ENCODE measurements around the gene PRPSAP1. TPM values are rescaled to one million over a fixed set of nuclear protein-coding genes. Genes with fewer than 3 reads are reported as not detected.

PRPSAP1 gene
- total RNA-seq, 3 donors from 2014 or later: 45.3 to 63.0 (median 61.4) TPM

- H3K4me3 ChIP-seq: no peak overlapping the region
- intact Hi-C loops (cut with DNase I, micrococcal nuclease): no loop called here
Observed at GRCh38 chr17:76262732-76263344, 90.9 kb downstream of the PRPSAP1 start.

DNA sequence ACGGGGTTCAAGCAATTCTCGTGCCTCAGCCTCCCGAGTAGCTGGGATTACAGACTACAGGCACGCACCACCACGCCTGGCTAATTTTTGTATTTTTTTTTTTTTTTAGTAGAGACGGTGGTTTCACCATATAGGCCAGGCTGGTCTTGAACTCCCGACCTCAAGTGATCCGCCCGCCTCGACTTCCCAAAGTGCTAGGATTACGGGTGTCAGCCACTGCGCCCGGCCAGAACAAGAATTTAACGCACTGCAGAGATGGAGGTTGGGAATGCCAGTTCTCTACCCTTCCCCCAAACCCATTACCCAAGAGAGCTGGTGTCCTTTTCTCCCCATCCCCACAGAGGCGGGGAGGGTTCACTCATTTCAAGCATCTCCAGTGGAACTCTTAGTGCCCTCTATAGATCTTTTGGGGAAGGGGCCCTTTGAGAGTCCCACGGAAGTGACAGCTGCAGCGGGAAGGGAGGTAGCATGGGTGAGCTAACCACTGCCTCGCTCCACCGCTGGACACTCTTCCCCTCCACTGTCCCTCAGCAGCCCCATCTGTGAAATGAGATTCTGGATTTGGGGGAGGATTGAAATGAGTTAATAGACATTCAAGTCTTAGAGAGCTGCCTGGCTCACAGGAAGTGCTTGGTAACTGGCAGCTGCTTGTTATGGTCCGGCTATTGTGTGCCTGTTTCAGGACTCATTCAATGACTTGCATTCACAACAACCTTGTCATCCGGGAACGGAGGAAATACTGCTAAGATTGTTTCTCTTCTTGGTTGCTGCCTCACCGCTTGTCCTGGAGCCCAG lies 92.1 kb downstream of the PRPSAP1 start:
- Histone ChIP-seq H3K9me3 (no peaks in the 10 kb centered on the region), H3K4me3 (no peak overlapping the region), H3K36me3 (ENCODE audit: low read depth) (no peaks in the 10 kb centered on the region), H3K4me1 (ENCODE audit: low read depth) (peaks cover 62% of the 10 kb centered on the region)
- TF ChIP-seq, protein P1, sequence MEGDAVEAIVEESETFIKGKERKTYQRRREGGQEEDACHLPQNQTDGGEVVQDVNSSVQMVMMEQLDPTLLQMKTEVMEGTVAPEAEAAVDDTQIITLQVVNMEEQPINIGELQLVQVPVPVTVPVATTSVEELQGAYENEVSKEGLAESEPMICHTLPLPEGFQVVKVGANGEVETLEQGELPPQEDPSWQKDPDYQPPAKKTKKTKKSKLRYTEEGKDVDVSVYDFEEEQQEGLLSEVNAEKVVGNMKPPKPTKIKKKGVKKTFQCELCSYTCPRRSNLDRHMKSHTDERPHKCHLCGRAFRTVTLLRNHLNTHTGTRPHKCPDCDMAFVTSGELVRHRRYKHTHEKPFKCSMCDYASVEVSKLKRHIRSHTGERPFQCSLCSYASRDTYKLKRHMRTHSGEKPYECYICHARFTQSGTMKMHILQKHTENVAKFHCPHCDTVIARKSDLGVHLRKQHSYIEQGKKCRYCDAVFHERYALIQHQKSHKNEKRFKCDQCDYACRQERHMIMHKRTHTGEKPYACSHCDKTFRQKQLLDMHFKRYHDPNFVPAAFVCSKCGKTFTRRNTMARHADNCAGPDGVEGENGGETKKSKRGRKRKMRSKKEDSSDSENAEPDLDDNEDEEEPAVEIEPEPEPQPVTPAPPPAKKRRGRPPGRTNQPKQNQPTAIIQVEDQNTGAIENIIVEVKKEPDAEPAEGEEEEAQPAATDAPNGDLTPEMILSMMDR (IDR thresholded peaks at IDR 0.05): no peak
- intact Hi-C loops (cut with DNase I, micrococcal nuclease): no loop called here
- DNase-seq (peak in 2 of 3 donors; percentile 47 to 52), ATAC-seq (no peak)

More at GRCh38 chr17:76262732-76263344, 90.9 kb downstream of the PRPSAP1 start:
- TF ChIP-seq, protein P1 (IDR thresholded peaks at IDR 0.05): no peak
- ATAC-seq: peak; percentile 51
- peak; percentile 83 to 88 (median 85) for DNase-seq
- H3K9me3 ChIP-seq: no peaks in the 10 kb centered on the region
- H3K36me3 ChIP-seq (ENCODE audit: low read depth): no peaks in the 10 kb centered on the region
- peaks cover 75% of the 10 kb centered on the region for H3K4me1 ChIP-seq (ENCODE audit: low read depth)

DNA sequence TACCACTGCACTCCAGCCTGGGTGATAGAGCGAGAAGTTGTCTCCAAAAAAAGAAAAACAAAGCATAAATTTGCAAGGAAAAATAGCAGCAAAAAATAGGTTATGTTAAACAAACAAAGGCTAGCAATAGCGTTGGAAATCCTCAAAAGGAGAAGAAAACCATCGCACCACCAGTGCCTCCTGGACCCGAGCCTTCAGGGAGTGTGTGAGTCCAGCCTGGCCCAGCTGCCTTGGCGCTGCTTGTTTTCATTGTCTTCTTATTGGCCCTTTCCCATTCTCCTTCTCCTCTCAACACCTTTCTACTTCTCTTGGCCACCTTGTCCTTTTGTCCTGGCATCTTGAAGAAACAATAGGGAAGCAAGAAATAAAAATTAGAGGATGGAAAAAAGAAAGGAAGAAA lies 93.0 kb downstream of the PRPSAP1 start:
- TF ChIP-seq, protein P1 (IDR thresholded peaks at IDR 0.05): no peak
- Histone ChIP-seq H3K4me1 (ENCODE audit: low read depth) (peaks cover 62% of the 10 kb centered on the region), H3K4me3 (no peak overlapping the region), H3K9me3 (no peaks in the 10 kb centered on the region), H3K36me3 (ENCODE audit: low read depth) (no peaks in the 10 kb centered on the region)
- intact Hi-C loops (cut with DNase I, micrococcal nuclease): no loop called here
- ATAC-seq (no peak), DNase-seq (peak in 2 of 3 donors; percentile 27 to 42)

- TF ChIP-seq, protein P1 (IDR thresholded peaks at IDR 0.05): no peak
- Histone ChIP-seq H3K4me3 (no peak overlapping the region), H3K4me1 (ENCODE audit: low read depth) (peaks cover 62% of the 10 kb centered on the region), H3K36me3 (ENCODE audit: low read depth) (no peaks in the 10 kb centered on the region), H3K9me3 (no peaks in the 10 kb centered on the region)
- DNase-seq: peak in 2 of 3 donors; percentile 25 to 27
- ATAC-seq: no peak
- intact Hi-C loops (cut with DNase I, micrococcal nuclease): no loop called here
Observed at GRCh38 chr17:76260220-76260619, 93.5 kb downstream of the PRPSAP1 start.

Other genes with a start within 250 kb of the PRPSAP1 start
- gene FOXJ1, start 212.7 kb downstream of the PRPSAP1 start, total RNA-seq: 1 to 10 TPM in 1 of 3 donors, under 1 TPM in 2; 0.16 to 2.2 (median 0.52) TPM
- 10 to 100 TPM; 11.6 to 45.8 (median 17.5) TPM for gene RNF157, start 113.4 kb downstream of the PRPSAP1 start, total RNA-seq
- gene UBALD2, start 88.6 kb downstream of the PRPSAP1 start, total RNA-seq: 100 to 1,000 TPM in 1 of 3 donors, 10 to 100 TPM in 2; 46.6 to 132 (median 99.1) TPM
- gene QRICH2, start 45.6 kb downstream of the PRPSAP1 start, total RNA-seq: 1 to 10 TPM; 1.6 to 4.7 (median 3.2) TPM
- gene SPHK1, start 30.7 kb upstream of the PRPSAP1 start, total RNA-seq: 1 to 10 TPM; 1.2 to 5.7 (median 3.3) TPM
- gene UBE2O, start 99.2 kb upstream of the PRPSAP1 start, total RNA-seq: 10 to 100 TPM; 16.2 to 25.0 (median 19.0) TPM
- gene AANAT, start 113.7 kb upstream of the PRPSAP1 start, total RNA-seq: not detected
- gene RHBDF2, start 147.5 kb upstream of the PRPSAP1 start, total RNA-seq: 10 to 100 TPM; 11.2 to 20.8 (median 18.9) TPM
- gene CYGB, start 183.8 kb upstream of the PRPSAP1 start, total RNA-seq: 10 to 100 TPM; 10.6 to 24.0 (median 15.1) TPM
- 1 to 10 TPM; 1.0 to 4.8 (median 1.6) TPM for gene PRCD, start 186.1 kb upstream of the PRPSAP1 start, total RNA-seq
- gene ST6GALNAC2, start 231.9 kb upstream of the PRPSAP1 start, total RNA-seq: 10 to 100 TPM in 1 of 3 donors, 1 to 10 TPM in 2; 3.7 to 11.1 (median 4.3) TPM